Fibroblast of skin of back (primary cell): ENCODE data around the gene ITGAL.
"Not testable (repeated sequence)": the region's sequence is repeated elsewhere in the genome, so short reads cannot be mapped to it uniquely, and the experiment has no call there.

Experiments used
- DNase-seq: peaks from one replicate; pipeline ENCODE4 v3.0.0-alpha.2; 2013

The ITGAL gene

DNA sequence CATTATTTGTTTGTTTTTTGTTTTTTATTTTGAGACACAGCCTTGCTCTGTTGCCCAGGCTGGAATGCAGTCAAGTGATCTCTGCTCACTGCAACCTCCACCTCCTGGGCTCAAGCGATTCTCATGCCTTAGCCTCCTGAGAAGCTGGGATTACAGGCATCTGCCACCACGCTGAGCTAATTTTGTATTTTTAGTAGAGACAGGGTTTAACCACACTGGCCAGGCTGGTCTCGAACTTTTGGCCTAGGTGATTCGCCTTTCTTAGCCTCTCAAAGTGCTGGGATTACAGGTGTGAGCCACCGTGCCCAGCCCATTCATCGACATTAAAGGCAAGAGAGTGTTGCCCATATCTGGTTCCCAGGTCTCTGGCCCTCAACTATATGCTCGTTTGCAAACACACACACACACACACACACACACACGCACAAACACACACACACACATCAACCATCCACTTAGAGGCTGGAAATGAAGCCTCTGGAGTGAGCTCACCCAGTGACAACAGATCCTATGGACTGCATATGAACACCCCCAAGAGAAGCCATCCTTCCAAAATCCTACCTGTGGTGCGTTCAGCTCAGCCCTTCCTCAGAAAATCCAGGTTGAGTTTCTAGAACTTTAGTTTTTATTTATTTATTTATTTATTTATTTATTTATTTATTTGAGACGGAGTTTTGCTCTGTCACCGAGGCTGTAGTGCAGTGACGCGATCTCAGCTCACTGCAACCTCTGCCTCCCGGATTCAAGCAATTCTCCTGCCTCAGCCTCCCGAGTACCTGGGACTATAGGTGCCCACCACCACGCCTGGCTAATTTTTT, 14.6 kb upstream of the ITGAL start:
- no peak for DNase-seq

DNA sequence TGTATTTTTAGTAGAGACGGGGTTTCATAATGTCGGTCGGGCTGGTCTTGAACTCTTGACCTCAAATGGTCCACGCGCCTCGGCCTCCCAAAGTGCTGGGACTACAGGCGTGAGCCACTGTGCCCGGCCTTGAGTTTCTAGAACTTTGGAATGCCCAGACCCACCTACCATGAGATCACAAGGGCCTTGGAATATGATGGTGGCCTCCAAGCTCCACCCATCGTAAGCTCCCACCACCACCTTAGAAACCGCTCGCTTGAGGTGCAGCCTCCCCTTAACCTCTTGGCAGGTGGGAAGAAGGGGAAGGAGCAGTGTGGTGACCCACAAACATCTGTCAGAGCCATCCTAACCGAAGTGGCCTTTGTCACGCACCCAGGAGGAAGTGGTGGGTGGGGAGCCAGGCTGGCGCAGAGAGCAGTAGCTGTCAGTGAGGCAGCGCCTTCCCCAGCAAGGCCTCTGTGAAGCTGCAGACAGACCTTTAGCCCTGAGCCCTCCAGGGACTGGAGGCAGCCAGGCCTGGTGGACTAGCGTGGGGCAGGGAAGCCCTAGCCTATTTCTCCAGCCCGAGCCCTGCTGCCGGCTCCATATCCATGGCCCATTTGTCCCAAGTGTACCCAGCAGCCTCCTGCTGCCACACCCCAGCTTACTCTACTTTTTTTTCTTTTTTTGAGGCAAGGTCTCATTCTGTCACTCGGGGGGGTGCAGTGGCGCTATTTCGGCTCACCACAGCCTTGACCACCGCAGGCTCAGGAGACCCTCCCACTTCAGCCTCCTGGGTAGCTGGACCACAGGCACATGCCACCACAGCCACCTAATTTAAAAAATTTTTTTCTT, 13.8 kb upstream of the ITGAL start:
- DNase-seq = no peak

DNA sequence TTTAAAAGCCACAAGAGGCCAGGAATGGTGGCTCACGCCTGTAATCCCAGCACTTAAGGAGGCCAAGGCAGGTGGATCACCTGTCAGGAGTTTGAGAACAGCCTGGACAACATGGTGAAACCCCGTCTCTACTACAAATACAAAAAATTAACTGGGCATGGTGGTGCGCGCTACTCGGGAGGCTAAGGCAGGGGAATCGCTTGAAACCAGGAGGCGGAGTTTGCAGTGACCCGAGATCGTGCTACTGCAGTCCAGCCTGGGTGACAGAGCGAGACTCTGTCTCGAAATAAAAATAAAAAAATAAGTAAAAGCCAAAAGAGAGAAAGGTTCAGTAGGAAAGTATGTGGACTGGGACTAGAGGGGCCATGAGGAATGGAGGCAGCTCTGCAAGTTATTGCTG, 13.1 kb upstream of the ITGAL start:
- no peak for DNase-seq

DNA sequence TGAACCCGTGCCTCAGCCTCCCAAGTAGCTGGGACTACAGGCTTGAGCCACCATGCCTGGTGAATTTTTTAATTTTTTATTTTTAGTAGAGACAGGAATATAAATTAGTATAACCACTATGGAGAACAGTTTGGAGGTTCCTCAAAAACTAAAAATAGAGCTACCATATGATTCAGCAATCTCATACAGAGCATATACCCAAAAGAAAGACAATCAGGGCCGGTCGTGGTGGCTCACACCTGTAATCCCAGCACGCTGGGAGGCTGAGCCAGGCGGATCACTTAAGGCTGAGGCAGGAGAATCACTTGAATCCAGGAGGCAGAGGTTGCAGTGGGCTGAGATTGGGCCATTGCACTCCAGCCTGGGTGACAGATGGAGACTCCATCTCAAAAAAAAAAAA, 11.1 kb upstream of the ITGAL start:
- not testable (repeated sequence) for DNase-seq

DNA sequence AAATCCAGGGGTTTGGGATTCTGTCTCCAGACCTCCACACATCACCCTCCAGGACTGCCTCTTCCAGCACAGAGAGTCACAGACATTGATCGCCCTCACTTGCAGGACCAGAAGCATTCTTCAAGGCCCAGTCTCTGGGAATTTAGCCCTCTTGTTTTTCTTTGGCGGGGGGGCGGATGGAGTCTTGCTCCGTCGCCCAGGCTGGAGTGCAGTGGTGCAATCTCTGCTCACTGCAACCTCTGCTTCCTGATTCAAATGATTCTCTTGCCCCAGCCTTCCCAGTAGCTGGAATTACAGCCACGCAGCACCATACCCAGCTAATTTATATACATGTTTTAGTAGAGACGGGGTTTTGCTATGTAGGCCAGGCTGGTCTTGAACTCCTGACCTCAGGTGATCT, 8.5 kb upstream of the ITGAL start:
- DNase-seq = no peak

DNA sequence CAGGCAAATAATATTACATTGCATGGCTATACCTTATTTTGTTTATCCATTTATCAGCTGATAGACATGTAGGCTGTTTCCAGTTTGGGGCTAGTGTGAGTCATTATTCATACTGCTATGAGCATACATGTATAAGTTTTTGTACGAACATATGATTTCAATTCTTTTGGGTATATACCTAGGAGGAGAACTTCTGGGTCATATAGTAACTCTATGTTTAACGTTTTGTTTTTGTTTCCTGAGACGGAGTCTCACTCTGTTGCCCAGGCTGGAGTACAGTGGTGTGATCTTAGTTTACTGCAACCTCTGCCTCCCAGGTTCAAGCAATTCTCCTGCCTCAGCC, 2.4 kb upstream of the ITGAL start:
- no peak for DNase-seq

DNA sequence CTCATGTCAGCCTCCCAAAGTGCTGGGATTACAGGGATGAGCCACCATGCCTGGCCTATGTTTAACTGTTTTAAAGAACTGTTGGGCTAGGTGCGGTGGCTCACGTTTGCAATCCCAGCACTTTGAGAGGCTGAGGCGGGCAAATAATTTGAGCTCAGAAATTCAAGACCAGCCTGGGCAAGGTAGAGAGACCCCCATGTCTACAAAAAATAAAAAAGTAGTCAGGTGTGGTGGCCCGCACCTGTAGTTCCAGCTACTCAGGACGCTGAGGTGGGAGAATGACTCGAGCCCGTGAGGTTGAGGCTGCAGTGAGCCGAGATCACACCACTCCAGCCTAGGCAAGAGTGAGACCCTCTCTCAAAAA, 1.9 kb upstream of the ITGAL start:
- no peak for DNase-seq

DNA sequence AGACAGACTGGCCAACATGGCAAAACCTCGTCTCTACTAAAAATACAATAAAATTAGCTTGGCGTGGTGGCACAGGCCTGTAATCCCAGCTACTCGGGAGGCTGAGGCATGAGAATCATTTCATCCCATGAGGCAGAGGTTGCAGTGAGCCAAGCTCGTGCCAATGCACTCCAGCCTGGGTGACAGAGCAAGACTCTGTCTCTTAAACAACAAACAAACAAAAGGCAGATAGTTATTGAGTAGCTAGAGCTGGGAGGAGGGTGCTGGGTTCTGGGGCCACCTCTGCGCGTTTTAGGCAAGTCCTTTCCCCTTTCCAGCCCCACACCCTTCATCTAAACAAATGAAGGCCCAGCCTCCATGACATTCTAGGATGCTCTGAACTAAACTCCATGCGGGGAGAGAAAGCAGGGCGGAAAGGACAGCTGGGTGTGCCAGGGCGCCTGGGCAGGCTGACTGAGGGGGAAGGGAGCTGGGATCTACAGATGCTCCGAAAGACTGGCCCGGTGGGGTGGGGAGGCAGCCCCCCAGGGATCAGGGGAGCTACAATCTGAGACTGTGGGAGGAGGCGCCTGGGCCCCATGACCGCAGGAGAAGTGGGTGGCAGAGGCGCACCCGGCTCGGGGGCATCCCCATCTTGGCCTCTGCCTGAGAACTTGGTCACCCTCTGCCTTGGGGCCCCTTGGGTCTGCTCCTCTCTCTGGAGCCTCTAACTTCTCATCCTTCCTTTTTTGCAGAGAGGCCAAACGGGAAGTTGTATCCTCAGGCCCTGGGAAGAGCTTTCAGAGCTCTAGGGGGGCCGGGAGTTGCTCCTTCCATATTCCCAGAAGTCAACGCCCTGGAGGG, 910 bp downstream of the ITGAL start:
- no peak for DNase-seq

DNA sequence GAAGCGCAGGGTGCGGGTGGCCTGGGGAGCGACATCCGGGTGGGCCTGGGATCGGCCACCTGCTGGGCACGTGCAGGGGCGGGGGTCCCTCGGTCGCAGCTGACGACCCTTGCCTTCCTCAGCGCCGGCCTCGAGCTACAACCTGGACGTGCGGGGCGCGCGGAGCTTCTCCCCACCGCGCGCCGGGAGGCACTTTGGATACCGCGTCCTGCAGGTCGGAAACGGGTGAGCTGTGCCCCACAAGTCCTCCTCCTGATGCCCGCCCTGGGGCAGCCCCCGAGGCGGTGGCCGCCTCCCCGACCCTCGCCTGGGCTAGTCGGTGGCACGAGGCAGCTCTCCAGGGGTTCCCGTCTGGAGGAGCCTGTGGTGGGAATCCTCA, 1.5 kb downstream of the ITGAL start:
- DNase-seq = no peak

DNA sequence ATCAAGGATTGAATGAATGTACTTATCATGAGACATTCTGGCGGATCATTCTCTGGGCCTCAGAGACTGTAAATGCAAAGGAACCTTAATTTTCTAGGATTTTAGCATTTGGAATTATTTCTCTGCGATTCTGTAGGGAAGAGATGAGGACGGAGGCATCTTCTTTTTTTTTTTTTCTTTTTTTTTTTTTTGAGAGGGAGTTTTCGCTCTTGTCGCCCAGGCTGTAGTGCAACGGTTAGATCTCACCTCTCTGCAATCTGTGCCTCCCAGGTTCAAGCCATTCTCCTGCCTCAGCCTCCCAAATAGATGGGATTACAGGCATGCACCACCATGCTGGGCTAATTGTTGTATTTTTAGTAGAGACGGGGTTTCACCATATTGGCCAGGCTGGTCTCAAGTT, 2.1 kb downstream of the ITGAL start:
- no peak for DNase-seq

DNA sequence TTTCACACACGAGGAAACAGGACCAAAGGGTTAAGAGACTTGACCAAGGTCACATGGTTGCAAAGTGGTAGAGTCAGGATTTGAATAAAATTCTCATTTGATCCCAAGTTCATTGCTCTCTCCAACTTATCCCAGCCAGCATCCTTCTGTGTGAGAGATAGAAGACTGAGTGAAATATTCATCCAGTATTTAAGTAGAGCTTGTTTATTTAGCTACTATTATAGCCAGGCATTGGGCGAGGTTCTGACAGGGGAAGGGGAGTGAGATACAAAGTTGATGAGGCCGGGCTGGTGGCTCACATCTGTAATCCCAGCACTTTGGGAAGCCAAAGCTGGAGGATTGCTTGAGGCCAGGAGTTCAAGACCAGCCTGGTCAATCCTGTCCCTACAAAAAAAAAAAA, 4.4 kb downstream of the ITGAL start:
- DNase-seq = no peak

DNA sequence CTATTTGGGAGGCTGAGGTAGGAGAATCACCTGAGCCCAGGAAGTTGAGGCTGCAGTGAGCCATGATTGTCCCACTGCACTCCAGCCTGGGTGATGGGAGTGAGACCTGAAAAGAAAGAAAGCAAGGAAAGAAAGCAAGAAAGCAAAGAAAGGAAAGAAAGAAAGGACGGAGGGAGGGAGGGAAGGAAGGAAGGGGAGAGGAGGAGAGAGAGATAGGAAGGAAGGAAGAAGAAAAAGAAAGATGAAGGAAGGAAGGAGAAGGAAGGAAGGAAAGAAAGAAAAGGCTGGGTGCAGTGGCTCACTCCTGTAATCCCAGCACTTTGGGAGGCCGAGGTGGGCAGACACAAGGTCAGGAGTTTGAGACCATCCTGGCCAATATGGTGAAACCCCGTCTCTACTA, 5.2 kb downstream of the ITGAL start:
- not testable (repeated sequence) for DNase-seq

DNA sequence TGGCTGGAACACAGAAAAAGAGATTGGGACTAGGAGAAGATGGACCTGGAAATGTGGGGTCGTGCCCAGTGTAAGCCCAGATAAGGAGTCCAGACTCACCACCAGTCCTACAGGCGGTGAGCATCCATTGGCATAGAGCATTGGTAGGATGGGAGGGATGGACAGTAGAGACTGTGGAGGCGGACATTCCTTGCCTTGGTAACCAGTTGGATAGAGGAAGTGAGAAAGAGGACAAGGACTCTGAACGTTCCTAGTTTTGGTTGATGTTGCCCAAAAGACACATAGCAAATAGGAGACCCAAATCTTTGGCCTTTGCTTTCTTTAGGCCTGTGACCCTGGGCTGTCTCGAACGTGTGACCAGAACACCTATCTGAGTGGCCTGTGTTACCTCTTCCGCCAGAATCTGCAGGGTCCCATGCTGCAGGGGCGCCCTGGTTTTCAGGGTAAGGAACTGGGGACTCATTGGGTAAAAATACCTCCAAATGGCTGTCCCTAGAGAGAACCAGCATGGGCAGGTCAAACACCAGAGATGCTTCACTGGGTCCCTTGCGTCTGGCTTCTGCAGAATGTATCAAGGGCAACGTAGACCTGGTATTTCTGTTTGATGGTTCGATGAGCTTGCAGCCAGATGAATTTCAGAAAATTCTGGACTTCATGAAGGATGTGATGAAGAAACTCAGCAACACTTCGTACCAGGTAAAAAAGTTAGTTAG, 6.4 kb downstream of the ITGAL start:
- no peak for DNase-seq

DNA sequence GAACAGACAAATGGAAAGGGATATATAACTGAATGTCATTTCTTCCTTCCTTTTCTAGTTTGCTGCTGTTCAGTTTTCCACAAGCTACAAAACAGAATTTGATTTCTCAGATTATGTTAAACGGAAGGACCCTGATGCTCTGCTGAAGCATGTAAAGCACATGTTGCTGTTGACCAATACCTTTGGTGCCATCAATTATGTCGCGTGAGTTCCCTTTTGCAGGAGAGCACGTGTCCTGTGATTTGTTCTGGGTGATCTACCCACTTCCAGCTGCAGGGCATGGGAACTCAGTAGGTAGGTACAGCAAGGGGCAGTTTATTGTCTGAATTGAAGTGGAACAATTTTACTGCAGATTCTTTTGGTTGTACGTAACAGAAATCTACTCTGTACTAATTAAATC, 8.8 kb downstream of the ITGAL start:
- DNase-seq = no peak

DNA sequence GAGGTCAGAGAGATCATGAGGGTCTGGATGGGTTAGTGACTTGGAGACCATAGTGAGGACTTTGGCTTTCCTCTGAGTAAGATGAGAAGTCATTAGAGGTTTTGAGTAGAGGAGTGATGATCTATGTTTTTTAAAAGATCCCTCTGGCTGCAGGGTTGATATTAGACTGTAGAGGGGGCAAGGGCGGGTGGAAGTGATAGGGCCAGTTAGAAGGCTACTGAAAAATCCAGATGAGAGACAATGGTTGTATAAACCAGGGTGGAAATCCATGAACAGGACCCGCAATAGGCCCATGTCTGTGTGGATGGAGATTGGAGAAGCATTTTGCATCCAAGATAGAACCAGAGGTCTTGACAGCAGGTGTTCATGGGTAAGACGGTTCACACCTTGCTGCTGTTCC, 9.8 kb downstream of the ITGAL start:
- DNase-seq = no peak

DNA sequence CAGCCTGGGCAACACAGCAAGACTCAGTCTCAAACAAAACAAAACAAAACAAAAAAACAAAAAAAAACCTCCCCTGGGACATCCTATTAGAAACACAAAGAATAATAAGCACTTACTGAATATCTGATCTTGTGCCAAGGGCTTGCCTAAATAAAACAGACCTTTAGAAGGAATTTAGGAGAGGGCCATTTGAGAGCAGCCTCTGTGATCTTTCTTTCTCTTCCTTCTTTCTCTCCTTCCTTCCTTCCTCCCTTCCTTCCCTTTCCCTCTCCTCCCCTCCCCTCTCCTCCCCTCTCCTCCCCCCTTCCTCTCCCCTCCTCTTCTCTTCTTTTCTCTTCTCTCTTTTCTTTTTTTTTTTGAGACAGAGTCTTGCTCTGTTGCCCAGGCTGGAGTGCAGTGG, 12.3 kb downstream of the ITGAL start:
- DNase-seq = no peak

DNA sequence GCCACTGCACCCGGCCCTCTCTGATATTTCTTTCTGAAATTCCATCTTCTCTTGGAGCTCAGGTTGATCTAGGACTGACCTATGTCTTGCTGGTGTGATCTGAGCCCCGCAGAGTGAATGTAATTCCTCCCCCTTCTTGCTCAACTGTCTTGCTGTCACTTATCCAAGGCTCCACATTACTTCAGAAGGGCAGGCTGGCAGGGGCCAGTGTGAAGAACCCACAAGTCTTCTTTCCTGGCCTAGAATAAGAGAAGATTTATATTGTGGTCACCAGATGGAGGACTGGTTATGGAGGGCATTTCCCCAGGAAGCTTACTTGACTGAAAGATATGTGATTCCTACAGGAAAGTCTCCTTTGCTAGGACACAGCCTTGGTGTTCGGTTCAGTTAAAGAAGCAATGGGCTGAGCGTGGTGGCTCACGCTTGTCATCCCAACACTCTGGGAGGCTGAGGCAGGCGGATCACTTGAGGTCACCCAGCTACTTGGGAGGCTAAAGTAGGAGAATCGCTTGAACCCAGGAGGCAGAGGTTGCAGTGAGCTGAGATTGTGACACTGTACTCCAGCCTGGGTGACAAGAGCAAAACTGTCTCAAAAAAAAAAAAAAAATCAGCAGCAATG, 13.4 kb downstream of the ITGAL start:
- DNase-seq = no peak

DNA sequence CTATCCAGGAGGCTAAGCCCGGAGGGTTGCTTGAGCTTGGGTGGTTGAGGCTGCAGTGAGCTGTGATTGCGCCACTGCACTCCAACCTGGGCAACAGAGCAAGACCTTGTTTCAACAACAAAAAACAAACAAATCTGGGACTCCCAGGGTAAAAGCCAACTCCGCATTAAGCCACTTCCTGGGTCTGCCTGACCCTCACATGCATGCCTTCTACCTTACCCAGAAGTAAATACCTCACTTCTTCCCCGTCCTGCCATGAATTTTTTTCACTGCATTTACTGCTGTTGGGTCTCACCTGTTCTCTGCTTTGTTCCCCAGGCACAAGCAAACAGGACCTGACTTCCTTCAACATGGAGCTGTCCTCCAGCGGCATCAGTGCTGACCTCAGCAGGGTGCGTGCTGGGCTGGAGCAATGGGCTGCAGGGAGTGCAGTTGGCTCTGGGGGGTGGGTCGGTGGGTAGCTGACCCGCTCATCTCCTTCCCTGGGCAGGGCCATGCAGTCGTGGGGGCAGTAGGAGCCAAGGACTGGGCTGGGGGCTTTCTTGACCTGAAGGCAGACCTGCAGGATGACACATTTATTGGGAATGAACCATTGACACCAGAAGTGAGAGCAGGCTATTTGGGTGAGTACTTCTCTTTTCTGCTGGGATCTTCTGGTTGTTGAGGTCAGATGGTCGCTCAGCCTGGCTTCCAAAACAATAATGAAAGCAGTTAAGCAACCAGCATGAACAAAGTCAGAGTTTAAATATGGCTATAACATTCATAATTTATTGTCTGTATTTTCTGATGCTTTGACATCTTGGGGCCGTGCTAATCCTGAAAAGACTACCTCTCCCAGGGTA, 16.4 kb downstream of the ITGAL start:
- no peak for DNase-seq

DNA sequence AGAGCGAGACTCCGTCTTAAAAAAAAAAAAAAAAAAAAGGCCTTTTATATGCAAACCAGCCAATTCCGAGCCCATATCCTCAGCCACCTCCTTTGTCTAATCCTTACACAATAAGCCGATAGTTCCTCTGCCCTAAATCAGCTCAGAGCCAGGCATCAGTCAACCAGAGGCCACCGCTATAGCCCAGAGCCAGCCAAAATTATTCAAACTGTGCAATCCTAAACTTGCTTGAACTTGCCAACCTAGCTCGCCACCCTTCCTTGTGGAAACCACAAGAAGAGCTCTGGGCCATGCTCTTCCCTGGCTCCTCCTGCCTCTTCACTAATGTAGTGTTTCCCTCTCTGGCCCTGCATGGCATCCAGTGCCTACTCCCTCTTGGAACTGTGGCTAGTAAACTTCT, 17.7 kb downstream of the ITGAL start:
- DNase-seq = no peak

DNA sequence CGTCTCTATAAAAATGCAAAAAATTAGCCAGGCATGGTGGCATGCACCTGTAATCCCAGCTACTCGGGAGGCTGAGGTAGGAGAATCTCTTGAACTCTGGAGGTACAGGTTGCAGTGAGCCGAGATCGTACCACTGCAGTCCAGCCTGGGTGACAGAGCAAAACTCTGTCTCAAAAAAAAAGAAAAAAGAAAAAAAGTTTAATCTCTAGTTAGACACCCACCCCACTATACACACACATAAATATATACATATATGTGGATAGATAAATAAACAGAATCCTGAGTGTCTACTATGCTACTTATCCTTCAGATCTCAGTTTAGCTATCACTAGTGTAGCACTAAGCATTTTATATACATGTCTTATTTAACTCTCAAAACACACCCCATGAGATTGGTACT, 18.7 kb downstream of the ITGAL start:
- no peak for DNase-seq

DNA sequence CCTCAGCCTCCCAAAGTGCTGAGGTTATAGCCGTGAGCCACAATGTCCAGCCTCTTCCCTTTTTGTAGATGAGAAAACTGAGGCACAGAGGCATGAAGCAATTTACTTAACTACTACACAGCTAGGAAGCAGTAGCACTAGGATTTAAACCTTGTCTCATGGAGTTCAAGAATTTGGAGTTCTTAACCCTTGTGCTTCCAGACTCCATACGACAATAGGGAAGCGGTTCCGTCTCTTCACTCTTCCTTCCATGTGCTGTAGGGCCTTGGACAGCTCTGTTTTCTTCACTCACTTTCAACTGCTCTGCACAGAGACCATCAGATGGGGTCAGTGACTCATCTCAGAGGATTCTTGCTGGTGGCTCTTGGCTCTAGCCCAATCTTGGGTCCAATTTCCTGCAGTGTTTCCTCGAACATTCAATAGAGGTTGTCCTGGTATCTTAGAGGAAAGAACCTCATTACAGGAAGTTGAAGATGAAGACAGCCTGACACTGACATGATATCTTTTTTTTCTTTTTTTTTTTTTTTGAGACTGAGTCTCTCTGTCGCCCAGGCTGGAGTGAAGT, 19.3 kb downstream of the ITGAL start:
- DNase-seq = peak; percentile 87
